GM18907 (cell line): Measurements from ENCODE around the gene ADSS1.

Experiments
- ATAC-seq: cut with Tn5 transposase; IDR thresholded peaks from one replicate; pipeline ENCODE4 v1.9.1; 2021; ENCODE audit warnings: mild to moderate bottlenecking, moderate library complexity; ENCODE audit not compliant: unreplicated experiment

The ADSS1 gene

GRCh38 chr14:104731320-104732294 is 7.6 kb downstream of the ADSS1 start:
- no peak for ATAC-seq

- no peak for ATAC-seq
Observed at GRCh38 chr14:104732355-104732804, 8.4 kb downstream of the ADSS1 start.

GRCh38 chr14:104732931-104733681 is 9.1 kb downstream of the ADSS1 start:
- ATAC-seq: no peak

- ATAC-seq: no peak
Observed at GRCh38 chr14:104734051-104734587, 10.1 kb downstream of the ADSS1 start.

GRCh38 chr14:104734601-104734990 is 10.6 kb downstream of the ADSS1 start:
- no peak for ATAC-seq

GRCh38 chr14:104734991-104735779 is 11.2 kb downstream of the ADSS1 start:
- no peak for ATAC-seq

- ATAC-seq: no peak
Observed at GRCh38 chr14:104735830-104736642, 12.0 kb downstream of the ADSS1 start.

- ATAC-seq: no peak
Observed at GRCh38 chr14:104738375-104739019, 14.5 kb downstream of the ADSS1 start.

- ATAC-seq: no peak
Observed at GRCh38 chr14:104739026-104739425, 15.0 kb downstream of the ADSS1 start.

GRCh38 chr14:104739546-104740516 is 15.8 kb downstream of the ADSS1 start:
- no peak for ATAC-seq

GRCh38 chr14:104741108-104741802 is 17.2 kb downstream of the ADSS1 start:
- no peak for ATAC-seq

GRCh38 chr14:104741803-104742251 is 17.8 kb downstream of the ADSS1 start:
- no peak for ATAC-seq

GRCh38 chr14:104742586-104743455 is 18.8 kb downstream of the ADSS1 start:
- no peak for ATAC-seq

- ATAC-seq: no peak
Observed at GRCh38 chr14:104743461-104744380, 19.7 kb downstream of the ADSS1 start.

- no peak for ATAC-seq
Observed at GRCh38 chr14:104744484-104744883, 20.5 kb downstream of the ADSS1 start.
